T follicular helper cell (primary cell): ENCODE results near the gene COL24A1.
"Not testable (repeated sequence)": the region's sequence is repeated elsewhere in the genome, so short reads cannot be mapped to it uniquely, and the experiment has no call there.

ENCODE experiments used
- DNase-seq: peaks from one replicate; pipeline ENCODE4 v3.0.0-alpha.2; 2020; ENCODE audit warnings: low read depth

Gene COL24A1

DNA sequence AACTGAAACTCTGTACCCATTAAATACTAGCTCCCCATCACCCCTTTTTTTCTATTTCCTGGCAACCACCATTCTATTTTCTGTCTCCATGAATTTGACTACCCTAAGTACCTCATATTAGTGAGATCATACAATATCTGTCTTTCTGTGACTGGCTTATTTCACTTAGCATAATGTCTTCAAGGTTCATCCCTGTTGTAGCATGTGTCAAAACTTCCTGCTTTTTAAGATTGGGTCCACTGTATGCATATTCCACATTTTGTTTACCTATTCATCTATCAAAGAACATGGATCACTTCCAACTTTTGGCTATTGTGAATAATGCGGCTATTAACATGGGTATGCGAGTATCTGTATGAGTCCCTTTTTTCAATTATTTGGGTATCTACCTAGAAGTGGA, 266.7 kb downstream of the COL24A1 start:
- no peak for DNase-seq

DNA sequence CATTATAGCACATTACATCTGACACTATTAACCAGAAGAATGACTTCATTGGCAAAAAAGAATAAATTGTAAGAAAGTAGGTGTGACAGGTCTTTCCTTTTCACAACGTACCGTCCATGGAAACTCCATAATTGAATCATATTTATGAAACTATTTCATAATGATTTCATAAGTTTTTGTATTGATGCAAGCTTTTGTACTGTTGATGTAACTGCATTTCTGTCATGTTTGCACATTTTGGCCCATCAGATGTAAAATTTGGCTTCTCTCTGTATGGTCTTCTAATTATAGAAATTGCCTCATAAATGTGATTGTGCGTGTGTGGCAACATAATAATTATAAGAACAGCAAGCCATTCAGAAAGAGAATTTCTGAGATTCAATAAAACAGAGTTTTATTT, 267.7 kb downstream of the COL24A1 start:
- no peak for DNase-seq

DNA sequence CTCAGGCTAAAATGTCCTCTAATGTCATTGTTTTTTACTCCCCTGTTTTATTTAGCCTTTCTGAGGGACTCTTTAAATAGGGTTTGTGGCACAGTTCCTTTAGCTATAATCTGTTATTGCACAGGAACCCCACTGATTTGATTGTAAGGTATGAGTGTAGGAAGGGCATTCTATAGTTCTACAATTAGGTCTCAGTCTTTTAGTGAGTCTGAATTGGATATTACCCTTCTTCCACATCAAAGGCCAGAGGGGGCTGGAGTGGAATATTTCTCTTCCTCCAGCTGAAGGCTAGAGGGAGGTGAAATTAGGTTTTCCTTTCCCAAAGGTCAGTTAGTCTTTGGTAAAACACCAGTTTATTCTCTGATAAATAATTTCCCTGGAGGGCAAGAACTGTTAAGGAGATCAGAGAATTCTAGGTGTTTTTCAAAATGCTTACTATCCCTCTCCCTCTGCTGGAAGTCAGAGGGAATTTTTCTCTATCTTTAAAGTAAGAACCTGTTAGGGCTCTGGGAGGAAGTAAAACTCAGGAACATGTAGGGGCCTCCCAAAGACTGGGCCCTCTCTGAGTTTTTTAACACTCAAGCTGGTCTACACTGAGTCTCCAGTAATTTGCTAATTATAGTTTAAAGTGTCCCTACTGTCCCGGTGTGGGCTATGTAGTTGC, 272.1 kb downstream of the COL24A1 start:
- no peak for DNase-seq

DNA sequence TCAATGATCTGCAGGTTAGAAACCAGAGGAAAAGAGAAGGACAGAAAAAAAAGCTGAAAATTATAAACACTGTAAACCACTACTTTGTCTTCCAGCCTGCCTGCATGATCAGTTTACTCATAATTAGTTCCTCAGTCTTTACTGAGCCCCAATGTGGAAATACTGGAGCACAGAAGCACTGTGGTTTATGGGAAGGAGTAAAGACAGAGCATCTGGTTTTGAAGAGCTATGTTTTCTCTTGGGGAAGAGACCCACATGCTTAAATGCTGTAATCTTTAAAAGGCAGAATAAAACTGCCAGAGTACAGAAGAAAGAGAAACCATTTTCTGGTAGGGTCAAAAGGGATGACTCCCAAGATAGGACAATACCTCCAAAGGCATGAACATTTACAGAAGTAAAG, 289.4 kb downstream of the COL24A1 start:
- DNase-seq = no peak

DNA sequence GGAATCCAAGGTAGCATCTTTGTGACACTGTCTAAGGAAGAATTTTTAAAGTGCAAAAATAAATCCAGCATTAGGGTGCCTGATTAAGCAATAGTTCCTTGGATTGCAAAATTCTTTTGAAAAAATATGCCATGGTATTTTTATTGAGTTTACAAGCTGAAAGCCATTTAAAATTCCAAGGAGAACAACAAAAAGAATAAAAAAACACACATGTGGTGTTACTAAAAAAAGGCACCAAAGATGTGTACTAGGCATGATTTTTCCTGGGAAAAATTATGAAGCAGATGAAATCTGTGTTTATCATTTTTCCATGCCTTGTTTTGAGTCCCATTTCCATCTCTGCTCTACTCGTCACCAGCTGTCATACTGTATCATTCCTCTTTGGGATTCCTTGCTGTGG, 291.4 kb downstream of the COL24A1 start:
- DNase-seq = no peak

DNA sequence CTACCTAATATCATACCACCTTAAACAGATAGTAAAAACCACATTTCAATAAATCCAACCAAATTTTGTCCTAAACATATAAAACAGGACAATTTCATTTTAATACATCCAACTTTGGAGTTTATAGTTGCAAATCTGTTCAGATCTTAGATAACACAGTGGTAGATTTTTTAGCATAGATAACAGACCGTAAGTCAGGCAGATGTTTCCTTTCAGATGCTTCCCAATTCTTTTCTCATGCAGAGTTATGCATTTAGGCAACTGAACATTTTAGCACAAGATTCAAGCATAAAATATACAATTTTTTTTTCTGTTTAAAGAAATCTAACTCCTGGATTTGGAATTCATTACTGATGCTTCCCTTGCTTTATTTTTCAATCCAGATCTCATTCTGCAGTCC, 291.8 kb downstream of the COL24A1 start:
- DNase-seq = no peak

DNA sequence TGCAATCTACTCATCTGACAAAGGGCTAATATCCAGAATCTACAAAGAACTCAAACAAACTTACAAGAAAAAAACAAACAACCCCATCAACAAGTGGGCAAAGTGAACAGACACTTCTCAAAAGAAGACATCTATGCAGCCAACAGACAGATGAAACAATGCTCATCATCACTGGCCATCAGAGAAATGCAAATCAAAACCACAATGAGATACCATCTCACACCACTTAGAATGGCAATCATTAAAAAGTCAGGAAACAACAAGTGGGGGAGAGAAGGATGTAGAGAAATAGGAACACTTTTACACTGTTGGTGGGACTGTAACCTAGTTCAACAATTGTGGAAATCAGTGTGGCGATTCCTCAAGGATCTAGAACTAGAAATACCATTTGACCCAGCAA, 292.9 kb downstream of the COL24A1 start:
- not testable (repeated sequence) for DNase-seq

DNA sequence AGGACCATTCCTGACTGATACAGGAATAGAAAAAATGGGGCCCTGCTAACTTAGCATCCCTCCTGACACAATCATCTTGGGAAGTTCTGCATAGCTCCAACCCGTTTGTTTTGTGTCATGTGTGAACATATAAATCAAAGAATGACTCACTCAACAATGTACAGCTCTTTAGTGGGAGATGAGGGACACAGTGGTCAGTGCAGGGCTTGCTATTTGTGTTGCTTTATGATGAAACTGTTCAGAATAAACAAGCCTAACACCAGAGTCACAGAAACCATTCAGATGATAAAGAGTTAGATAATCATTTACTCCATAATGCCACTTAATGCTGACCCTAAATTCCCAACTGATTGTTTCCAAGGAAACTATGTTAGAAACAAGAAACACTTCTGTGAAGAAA, 294.1 kb downstream of the COL24A1 start:
- no peak for DNase-seq

DNA sequence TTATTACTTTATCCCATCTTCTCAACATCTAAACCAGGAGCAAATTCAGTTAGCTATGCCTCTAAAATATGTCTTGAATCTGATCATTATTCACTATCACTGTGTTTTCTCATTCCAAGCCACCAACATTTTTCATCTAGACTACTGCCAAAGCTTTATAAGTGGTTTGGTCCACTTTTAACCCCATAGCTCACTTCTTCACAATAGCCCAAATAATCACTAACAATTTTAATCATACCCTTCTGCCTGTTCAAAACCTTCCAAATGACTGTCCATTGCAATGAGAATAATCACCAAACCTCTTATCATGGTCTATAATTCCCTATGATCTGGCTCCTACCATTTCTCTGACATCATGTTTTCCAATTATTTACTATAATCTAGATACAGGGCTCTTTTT, 298.6 kb downstream of the COL24A1 start:
- DNase-seq = no peak

DNA sequence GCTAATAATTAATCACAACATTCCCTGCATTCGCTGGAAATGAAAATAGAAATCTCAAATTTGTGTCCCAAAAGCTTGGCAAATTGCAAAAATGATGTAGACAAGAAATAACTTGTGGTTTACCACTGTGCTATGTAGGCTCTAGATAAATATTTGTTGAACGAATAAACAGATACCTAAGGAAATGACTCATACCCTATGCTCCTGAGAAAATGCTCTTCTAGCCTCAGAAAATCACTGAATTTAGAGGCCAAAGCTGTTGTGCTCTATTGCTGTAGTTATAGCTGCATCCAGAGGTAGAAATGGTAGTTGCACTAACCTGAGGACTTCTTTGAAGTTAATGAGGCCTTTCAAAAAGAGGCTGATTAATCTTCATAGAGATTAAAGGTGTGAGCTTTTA, 306.3 kb downstream of the COL24A1 start:
- no peak for DNase-seq

DNA sequence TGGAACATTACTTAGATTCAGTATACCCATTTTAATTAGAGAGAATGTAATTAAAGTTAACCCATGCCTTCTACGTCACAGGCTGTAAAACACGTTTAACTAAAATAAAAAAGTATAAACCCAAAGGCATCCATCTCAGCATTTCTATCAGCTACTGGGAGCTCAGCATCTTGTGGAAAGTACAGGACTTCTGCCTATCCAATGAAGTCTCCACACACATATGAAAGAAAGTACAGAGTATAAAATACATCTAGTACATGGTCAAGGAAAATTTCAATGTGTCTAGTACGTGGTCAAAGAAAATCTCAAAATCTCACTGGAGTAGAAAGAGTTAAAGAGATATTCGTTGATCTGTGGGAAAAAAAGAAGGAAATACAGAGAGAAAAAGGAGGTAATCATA, 306.9 kb downstream of the COL24A1 start:
- no peak for DNase-seq

DNA sequence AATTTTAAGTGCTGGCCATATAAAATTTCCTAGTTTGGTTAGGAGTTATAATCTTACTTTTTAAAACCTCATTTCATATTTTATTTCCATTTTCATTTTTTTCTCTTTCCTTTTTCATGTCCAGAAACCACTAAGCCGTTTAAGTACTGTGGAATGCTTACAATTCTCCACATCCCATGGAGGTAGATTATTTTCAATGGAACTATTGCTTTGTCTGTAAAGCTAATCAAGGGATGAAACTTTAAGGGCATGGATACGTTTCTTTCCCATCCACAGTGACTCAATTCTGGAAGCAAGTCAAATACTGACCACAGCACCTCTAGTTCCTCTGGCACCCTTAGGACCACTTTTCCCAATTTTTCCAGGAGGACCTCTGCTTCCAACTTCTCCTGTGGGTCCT, 309.2 kb downstream of the COL24A1 start:
- no peak for DNase-seq

DNA sequence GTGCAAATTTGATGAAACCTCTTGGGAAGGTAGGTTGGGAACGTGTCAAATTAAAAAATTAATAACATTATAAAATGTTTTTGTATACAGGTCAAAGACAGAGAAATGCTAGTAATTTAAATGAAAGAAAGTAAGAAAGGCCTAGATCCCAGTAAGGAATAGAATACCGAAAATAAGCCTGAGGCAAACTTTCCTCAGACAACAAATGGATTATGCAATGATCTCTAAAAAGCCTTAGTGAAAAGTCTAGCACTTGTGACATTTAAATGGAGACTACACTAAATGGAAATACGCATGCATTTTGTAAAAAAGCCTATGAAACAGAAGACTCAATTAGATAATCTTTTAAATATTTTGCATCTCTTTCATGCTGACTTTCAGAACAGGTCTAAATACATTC, 309.9 kb downstream of the COL24A1 start:
- no peak for DNase-seq

DNA sequence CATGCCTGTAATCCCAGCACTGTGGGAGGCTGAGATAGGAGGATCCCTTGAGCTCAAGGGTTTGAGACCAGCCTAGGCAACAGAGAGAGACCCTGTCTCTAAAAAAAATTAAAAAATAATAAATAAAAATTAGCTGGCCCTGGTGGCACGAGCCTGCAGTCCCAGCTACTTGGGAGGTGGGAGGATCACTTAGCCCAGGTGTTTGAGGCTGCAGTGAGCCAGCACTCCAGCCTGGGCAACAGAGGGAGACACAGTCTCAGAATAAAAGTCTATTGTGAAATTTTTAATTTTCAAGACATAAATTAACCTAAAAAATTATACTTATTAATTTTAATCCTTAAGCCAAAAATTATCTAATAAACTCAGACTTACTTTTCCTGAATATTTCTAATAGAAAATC, 317.1 kb downstream of the COL24A1 start:
- no peak for DNase-seq

DNA sequence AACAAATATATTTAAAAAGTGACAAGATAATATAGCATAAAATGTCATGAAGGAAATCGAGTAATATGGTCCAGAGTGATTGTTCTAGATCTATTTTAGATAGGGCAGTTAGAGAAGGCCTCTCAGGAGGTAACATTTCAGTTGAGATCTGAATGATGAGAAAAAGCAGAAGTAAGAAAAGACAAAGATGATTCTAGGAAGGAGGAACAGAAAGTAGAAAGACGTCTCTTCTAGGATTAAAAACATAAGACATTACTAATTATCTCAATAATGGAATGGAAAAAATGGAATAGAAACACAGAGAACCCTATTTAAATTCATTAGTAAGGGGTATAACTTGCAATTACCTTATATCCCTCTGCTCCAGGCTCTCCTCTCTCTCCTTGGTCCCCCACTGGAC, 318.3 kb downstream of the COL24A1 start:
- no peak for DNase-seq

DNA sequence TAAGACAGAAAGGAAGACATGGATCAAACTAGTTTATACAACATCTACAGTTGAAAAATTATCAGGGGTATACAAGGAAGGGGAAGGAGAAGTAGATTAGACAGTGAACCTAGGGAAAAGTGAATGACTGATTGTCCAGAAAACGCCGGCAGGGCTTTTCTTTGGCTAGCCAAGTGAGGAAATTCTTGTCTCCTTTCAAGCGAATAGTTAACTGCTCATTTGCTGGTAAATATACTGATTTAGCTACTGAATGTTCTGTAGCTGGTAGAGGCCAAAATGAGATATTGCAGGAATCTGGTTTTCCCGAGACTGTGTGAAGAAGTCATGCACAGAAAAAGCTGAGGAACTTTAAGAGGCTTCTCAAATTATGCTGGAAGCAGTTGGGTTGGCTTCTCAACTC, 319.8 kb downstream of the COL24A1 start:
- no peak for DNase-seq

DNA sequence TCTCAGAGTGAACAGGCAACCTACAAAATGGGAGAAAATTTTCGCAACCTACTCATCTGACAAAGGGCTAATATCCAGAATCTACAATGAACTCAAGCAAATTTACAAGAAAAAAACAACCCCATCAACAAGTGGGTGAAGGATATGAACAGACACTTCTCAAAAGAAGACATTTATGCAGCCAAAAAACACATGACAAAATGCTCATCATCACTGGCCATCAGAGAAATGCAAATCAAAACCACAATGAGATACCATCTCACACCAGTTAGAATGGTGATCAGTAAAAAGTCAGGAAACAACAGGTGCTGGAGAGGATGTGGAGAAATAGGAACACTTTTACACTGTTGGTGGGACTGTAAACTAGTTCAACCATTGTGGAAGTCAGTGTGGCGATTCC, 323.4 kb downstream of the COL24A1 start:
- DNase-seq = not testable (repeated sequence)

DNA sequence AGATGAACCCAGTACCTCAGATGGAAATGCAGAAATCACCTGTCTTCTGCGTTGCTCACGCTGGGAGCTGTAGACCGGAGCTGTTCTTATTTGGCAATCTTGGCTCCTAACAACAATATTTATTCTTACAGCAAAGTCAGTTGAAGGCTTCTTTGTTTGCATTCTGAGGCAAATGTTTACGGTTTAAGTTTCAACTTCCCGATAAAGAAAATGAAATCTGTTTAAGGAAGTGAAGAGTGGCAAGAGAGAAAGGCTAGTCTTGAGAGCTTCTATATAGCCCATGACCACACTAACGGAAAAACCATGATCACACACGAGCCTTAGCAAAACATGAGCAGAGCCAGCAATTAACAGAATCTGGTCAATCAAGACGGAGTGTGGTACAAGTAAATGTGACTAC, 325.7 kb downstream of the COL24A1 start:
- DNase-seq = no peak

DNA sequence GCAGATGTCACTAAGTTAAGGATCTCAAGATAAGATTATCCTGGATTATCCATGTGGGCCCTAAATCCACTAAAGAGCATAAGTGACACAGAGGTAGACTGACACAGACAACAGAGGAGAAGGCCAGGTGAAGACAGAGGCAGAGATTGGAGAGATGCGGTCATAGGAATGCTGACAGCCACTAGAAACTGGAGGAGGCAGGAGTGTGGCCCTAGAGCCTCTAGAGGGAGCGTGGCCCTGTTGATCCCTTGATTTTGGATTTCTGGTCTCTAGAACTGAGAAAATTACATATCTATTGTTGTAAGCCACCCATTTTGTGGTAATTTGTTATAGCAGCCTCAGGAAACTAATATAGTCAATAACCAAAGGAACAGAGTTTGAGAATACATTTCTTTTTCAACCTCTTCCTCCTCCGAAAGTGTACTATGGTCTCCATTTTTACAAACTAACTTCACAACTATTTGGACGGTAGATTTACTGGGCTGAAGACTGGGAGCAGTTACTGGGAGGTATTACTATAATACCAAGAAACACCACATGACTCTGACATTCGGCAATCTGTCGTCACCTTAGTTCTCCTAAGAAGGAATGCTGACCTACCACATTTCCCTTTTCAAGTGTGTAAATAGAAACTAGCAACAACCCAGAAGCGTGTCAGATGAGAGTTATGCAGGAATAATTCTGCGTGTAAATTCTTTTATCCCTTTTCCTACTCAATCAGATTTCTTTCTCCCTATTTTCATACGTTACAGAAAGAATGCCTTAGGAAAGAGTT, 332.3 kb downstream of the COL24A1 start:
- no peak for DNase-seq

DNA sequence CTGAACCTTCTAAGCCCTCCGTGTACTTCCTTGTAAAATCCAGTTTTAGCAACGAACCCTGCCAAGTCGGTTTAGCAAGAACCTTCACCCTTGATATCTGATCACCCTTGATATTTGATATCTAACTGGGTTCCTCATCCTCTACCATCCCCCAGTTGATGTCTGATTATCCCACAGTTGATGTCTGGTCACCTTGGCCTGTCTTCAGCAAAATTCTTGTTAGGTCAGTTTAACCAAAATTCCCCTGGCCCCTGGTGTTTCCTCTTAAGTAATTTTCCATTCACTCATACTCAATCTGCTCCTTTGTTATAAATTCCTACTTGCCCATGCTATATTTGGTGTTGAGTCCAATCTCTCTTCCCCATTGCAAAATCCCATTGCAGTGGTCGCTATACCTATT, 333.9 kb downstream of the COL24A1 start:
- no peak for DNase-seq

DNA sequence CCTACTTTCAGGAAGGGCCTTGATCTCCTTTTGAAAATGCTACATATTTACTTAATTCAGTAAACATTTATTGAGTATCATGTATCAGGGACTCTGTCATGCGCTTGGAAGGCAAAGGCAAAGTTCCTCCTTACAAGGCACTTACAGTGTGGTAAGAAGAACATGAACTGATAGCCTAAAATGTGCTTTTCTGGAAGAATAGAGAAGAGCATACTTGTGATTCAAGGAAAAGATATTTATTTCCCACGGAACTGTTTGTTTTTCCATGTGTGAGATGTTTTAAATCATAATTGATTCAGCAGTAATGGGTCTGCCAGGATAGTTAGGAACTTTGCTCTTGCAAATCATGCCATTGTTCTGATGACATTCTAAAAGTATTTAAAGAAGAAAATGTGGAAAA, 338.2 kb downstream of the COL24A1 start:
- DNase-seq = no peak

DNA sequence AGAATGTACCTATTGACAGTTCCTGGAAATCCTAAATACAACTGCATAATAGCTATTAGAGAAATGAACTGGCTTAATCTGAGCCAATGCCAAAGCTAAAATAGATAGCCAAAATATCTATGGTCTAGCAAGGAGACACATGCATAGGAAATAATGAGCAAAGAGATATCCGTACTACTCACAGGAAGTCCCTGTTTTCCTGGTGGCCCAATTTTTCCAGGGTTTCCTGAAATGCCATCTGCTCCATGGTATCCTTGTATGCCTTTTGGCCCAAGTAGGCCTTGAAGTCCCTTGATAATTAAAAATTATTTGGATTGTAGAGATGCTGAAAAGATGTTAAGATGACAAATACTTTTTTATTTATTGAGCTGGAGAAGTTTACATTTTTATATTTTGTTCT, 340.0 kb downstream of the COL24A1 start:
- DNase-seq = no peak

DNA sequence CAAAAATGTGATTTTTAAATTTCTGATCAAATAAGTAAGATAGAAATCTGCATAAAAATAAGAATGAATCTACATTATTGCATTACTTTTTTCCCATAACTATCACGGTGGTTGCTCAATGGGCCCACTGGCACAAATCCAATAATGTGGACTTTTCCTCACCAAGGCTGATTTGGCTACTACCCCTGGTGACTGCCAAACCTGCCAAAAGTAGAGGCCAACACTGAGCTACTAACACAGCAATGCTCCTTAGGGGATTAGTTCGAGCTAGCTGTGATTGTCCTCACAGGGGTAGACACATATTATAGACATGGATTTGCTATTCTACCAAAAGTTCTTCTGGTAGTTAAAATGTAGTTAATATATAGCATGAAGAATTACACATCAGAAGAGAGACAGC, 340.7 kb downstream of the COL24A1 start:
- DNase-seq = no peak
